ENCODE results near the gene TNF. TPM values are rescaled to one million over a fixed set of nuclear protein-coding genes. Genes with fewer than 3 reads are reported as not detected.

The TNF gene
- total and polyA plus RNA-seq, 2 of the 13 experiments (the other 11 are each of a cell fraction or from before 2014, with no cell fraction given) = not detected

GRCh38 chr6:31543639-31544038 lies 31.7 kb upstream of the TNF start (continued):
- TF ChIP-seq HOMEZ (CRISPR knock-in tag; IDR thresholded peaks at IDR 0.05; ENCODE audit: low read depth) (0 out of 2 replicates have a peak, but pooled peaks have one; percentile 28), RARA (CRISPR knock-in tag; IDR thresholded peaks at IDR 0.05) (peak; percentile 48), ZNF335 (CRISPR knock-in tag; IDR thresholded peaks at IDR 0.05) (peak; percentile 69; the same call in 1 of the 2 replicates), FOXK2 (IDR thresholded peaks at IDR 0.05) (no peak), ZMYM3 (CRISPR knock-in tag; IDR thresholded peaks at IDR 0.05) (0 out of 2 replicates have a peak, but pooled peaks have one; percentile 42), E2F2 (CRISPR knock-in tag; IDR thresholded peaks at IDR 0.05; ENCODE audit: borderline replicate concordance) (no peak), POLR2A (IDR thresholded peaks at IDR 0.05; ENCODE audit: insufficient read depth in 1 of 2, low read depth in 2 of 2, low read length in 2 of 2) (peak in 1 of 2 experiments; percentile 21; a peak in 1 of 4 replicates), NFKBIZ (CRISPR knock-in tag; IDR thresholded peaks at IDR 0.05) (0 out of 2 replicates have a peak, but pooled peaks have one; percentile 40), SALL1 (CRISPR knock-in tag; IDR thresholded peaks at IDR 0.05) (peak; percentile 49), GATAD2A (CRISPR knock-in tag; IDR thresholded peaks at IDR 0.05) (0 out of 2 replicates have a peak, but pooled peaks have one; percentile 32), PHF5A (CRISPR knock-in tag; IDR thresholded peaks at IDR 0.05; ENCODE audit: low read depth, unreplicated experiment) (peak; percentile 45), PAXIP1 (CRISPR knock-in tag; conservative IDR thresholded peaks at IDR 0.05) (peak; percentile 54)
